Fibroblast of mammary gland (primary cell): Measurements from ENCODE around the gene FEM1A.
"Not testable (repeated sequence)": the region's sequence is repeated elsewhere in the genome, so short reads cannot be mapped to it uniquely, and the experiment has no call there.

Source experiments
- DNase-seq: peaks from one replicate; pipeline ENCODE4 v3.0.0-alpha.2; 2010; ENCODE audit warnings: low read depth
- H3K4me3 ChIP-seq: 2 replicates; pipeline ENCODE4 v1.5.1; 2011; ENCODE audit warnings: low read depth, mild to moderate bottlenecking, low read length, moderate library complexity; ENCODE audit not compliant: control insufficient read depth
- CTCF ChIP-seq: conservative IDR thresholded peaks from 2 replicates; pipeline ENCODE4 v1.5.1; 2011; ENCODE audit warnings: low read depth, low read length, inconsistent platforms; ENCODE audit not compliant: control insufficient read depth, insufficient read depth

The FEM1A gene

DNA sequence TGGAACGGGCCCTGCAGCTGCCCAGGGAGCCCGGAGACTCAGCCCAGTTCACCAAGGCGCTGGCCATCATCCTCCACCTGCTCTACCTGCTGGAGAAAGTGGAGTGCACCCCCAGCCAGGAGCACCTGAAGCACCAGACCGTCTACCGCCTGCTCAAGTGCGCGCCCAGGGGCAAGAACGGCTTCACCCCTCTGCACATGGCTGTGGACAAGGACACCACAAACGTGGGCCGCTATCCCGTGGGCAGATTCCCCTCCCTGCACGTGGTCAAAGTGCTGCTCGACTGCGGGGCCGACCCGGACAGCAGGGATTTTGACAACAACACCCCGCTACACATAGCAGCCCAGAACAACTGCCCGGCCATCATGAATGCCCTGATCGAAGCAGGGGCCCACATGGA lies 1.7 kb downstream of the FEM1A start:
- H3K4me3 ChIP-seq, DNase-seq: not testable (repeated sequence)

DNA sequence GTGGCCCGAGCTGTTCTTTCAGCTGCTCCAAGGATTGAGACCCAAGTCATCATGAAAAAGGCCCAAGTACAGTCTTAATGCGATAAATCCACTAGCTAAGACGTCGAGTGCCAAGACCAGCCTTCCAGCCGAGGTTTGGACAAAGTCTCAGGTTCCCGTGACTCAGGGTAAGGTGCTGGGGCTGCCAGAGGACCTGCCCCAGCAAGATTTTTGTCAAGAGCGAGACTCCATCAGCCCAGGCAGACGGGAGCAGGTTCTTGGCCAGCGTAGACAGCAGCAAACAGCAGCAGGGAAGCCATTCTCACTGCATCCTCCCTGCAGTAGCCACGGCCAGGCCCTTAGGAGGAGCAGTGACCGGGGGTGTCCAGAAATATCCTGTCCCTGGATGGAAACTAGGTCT lies 3.4 kb downstream of the FEM1A start:
- TF ChIP-seq CTCF, result no peak
- H3K4me3 ChIP-seq, result no peak overlapping the region
- no peak for DNase-seq

DNA sequence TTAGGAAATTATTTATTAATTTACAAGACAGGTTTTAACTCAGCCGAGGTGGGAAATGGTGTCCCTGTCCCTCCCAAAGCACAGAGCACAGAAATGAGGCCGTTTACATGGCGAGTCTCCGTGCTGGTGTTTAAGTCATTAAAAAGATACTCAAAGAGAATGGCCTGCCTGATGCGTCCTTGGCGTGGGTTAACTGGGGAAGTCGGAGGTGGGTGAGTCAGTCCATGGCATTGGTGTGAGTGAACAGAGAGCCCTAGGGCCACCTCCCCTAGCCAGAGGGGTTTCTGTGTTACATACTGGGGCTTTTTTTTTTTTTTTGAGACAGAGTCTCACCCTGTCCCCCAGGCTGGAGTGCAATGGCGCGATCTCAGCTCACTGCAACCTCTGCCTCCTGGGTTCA lies 3.9 kb downstream of the FEM1A start:
- DNase-seq, result peak; percentile 52
- no peak for TF ChIP-seq CTCF
- H3K4me3 ChIP-seq, result no peak overlapping the region

DNA sequence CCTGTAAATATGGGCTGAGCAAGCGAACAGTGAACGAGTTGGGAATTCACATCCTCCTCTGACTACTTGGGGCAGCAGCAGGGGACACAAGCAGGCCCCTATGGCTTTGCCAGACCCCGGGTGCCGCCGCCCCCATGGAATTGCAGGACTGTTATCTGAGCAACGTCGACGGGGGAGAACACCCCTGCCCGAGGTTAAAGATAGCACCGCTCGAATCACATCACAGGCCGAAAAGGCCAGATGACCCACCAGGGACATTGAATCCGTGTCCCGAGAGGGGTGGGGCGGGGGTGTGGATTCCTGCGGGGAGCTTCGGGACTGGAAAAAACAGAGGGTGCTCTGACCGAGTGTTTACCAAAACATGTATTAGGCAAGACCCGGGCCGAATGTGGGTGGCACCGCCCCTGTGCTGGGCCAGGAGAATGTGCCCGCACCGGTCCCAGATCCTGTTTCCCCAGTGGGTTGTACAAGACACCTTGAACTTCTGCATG lies 9.1 kb downstream of the FEM1A start:
- DNase-seq, result no peak
- TF ChIP-seq CTCF, result no peak
- H3K4me3 ChIP-seq, result no peak overlapping the region

DNA sequence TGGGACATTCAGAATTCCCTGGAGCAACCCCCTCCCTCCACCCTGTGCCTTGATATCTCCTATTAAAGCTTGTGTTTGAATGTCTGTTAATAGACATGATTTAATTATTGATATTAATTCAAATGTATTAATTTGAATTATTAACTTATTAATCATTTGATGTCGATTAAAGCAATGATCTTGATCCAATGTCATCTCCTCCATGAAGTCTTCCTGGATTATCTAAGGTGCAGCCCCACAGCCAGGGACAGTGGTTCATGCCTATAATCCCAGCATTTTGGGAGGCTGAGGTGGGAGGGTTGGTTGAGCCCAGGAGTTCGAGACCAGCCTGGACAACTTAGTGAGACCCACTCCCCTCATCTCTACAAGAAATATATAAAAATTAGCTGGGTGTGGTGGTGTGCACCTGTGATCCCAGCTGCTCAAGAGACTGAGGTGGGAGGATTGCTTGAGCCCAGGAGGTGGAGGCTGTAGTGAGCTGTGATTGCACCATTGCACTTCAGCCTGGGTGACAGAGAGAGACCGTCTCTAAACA lies 9.6 kb downstream of the FEM1A start:
- no peak for TF ChIP-seq CTCF
- DNase-seq, result no peak
- H3K4me3 ChIP-seq, result no peak overlapping the region

GRCh38 chr19:4802711-4803110 lies 11.2 kb downstream of the FEM1A start:
- no peak for TF ChIP-seq CTCF
- H3K4me3 ChIP-seq, result no peak overlapping the region
- no peak for DNase-seq

- no peak overlapping the region for H3K4me3 ChIP-seq
- TF ChIP-seq CTCF, result peak; percentile 76
- DNase-seq, result peak; percentile 45
Observed at GRCh38 chr19:4803736-4804695, 12.5 kb downstream of the FEM1A start.

DNA sequence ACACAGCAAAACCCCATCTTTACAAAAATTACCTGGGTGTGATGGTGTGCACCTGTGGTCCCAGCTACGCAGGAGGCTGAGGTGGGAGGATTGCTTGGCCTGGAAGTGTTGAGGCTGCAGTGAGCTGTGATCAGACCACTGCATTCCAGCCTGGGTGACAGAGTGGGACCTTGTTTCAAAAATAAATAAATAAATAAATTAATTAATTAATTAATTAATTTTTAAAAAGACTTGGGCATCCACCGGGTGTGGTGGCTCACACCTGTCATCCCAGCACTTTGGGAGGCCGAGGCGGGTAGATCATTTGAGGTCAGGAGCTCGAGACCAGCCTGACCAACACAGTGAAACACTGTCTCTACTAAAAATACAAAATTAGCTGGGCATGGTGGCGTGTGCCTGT lies 13.6 kb downstream of the FEM1A start:
- DNase-seq, H3K4me3 ChIP-seq: not testable (repeated sequence)
